MCF 10A (cell line): ENCODE data around the gene WFIKKN1. TPM values are rescaled to one million over a fixed set of nuclear protein-coding genes. Genes with fewer than 3 reads are reported as not detected.

ENCODE experiments used
- BruUV-seq: library from RNA; stranded (reverse); fragments of 400-500 nt; replicated peaks from 2 replicates; lab custom pipeline; 2021; lab: Mats Ljungman, UMichigan
- CTCF ChIA-PET: fragments of 300-600 bp; sonication (Branson Sonifier 250); formaldehyde crosslinking; extraction: SDS; loops from one replicate; lab custom pipeline; 2021; ENCODE audit warnings: antibody characterized with exemption, inconsistent platforms; lab: Yijun Ruan, JAX
- POLR2A ChIA-PET: fragments of 300-600, 350-650 bp; sonication (Branson Sonifier 250); formaldehyde crosslinking; extraction: SDS; loops from one replicate; lab custom pipeline; 2020; ENCODE audit warnings: antibody characterized with exemption, inconsistent platforms; lab: Yijun Ruan, JAX
- DNase-seq: peaks from one replicate; pipeline ENCODE4 v3.0.0-alpha.2; 2018; ENCODE audit not compliant: unreplicated experiment
- H3K27ac Mint-ChIP-seq: one replicate; pipeline ENCODE4 v1.8.0; 2022; ENCODE audit warnings: mild to moderate bottlenecking, low read depth, mixed read lengths; ENCODE audit not compliant: unreplicated experiment
- H3K27me3 Mint-ChIP-seq: one replicate; pipeline ENCODE4 v1.8.0; 2022; ENCODE audit warnings: mixed read lengths; ENCODE audit not compliant: insufficient read depth, unreplicated experiment
- H3K36me3 Mint-ChIP-seq: one replicate; pipeline ENCODE4 v1.8.0; 2022; ENCODE audit warnings: mild to moderate bottlenecking, moderate library complexity, mixed read lengths; ENCODE audit not compliant: insufficient read depth, unreplicated experiment
- H3K4me1 Mint-ChIP-seq: one replicate; pipeline ENCODE4 v1.8.0; 2022; ENCODE audit warnings: mixed read lengths; ENCODE audit not compliant: insufficient read depth, unreplicated experiment
- H3K4me3 Mint-ChIP-seq: one replicate; pipeline ENCODE4 v1.8.0; 2022; ENCODE audit warnings: mild to moderate bottlenecking, moderate library complexity, mixed read lengths; ENCODE audit not compliant: unreplicated experiment
- H3K9me3 Mint-ChIP-seq: one replicate; pipeline ENCODE4 v1.8.0; 2022; ENCODE audit warnings: mixed read lengths; ENCODE audit not compliant: unreplicated experiment
- CTCF ChIP-seq: fragments of 200-600 bp; IDR thresholded peaks from one replicate; pipeline ENCODE4 v1.8.0; 2022; ENCODE audit warnings: antibody characterized with exemption, mild to moderate bottlenecking; ENCODE audit not compliant: unreplicated experiment
- intact Hi-C: fragments of 100-400 bp; cut with micrococcal nuclease; formaldehyde crosslinking; loops from 2 replicates; pipeline ENCODE4 v1.14.1; 2022
- total RNA-seq: library from RNA; stranded (reverse); gene quantifications from 2 replicates; pipeline ENCODE4 v1.2.3, GENCODE V29; 2022

The WFIKKN1 gene
- total RNA-seq, 1 experiment from 2014 or later = 0.14 TPM

GRCh38 chr16:678858-679813 lies 48.4 kb downstream of the WFIKKN1 start:
- intact Hi-C loops = no loop called here
- no TSS peak for BruUV-seq
- Mint-ChIP-seq H3K36me3 (peaks cover 58% of the 10 kb centered on the region), H3K27ac (no peak overlapping the region), H3K27me3 (no peaks in the 10 kb centered on the region), H3K9me3 (no peaks in the 10 kb centered on the region), H3K4me3 (no peak overlapping the region), H3K4me1 (no peaks in the 10 kb centered on the region)
- no peak for TF ChIP-seq CTCF
- ChIA-PET POLR2A (interaction anchor here (0.6 to 3.9 kb wide), 9 partner anchors 11 to 142 kb away, joined by 3 to 17 read pairs (median 4); partner anchors contain the start of genes CCDC78, HAGHL and RHOT2), CTCF (interaction anchor here (0.9 to 1.6 kb wide), 3 partner anchors 10 to 31 kb away, joined by 3 to 6 read pairs (median 3); no protein-coding TSS in a partner anchor)
- DNase-seq = no peak

- no peaks in the 10 kb centered on the region for H3K9me3 Mint-ChIP-seq
Measured at GRCh38 chr16:679814-680624, 49.2 kb downstream of the WFIKKN1 start, which contains the start of gene STUB1. STUB1 (plus strand) TSS chr16:680410; CDS start chr16:680526, 116 bp downstream.

GRCh38 chr16:680625-680945 lies 49.8 kb downstream of the WFIKKN1 start:
- DNase-seq = no peak
- Mint-ChIP-seq H3K4me1 (no peaks in the 10 kb centered on the region), H3K27ac (no peak overlapping the region), H3K36me3 (peaks cover 56% of the 10 kb centered on the region), H3K27me3 (no peaks in the 10 kb centered on the region), H3K4me3 (peak overlapping the region; percentile 76), H3K9me3 (no peaks in the 10 kb centered on the region)
- CTCF ChIA-PET = interaction anchor here (0.6 to 1.8 kb wide), 3 partner anchors 13 to 257 kb away, joined by 3 to 9 read pairs (median 4); partner anchors contain the start of gene RHOT2
- intact Hi-C loops = no loop called here
- POLR2A ChIA-PET = interaction anchor here (0.7 to 3.9 kb wide), 19 partner anchors 9 to 747 kb away, joined by 3 to 32 read pairs (median 6); partner anchors contain the start of genes ANTKMT, CAPN15, CCDC78 and FBXL16
- no TSS peak for BruUV-seq
- no peak for TF ChIP-seq CTCF

More at GRCh38 chr16:679814-680624, 49.2 kb downstream of the WFIKKN1 start, which contains the start of gene STUB1:
- POLR2A ChIA-PET = interaction anchor here (0.7 to 3.9 kb wide), 19 partner anchors 10 to 747 kb away, joined by 3 to 32 read pairs (median 6); partner anchors contain the start of genes CAPN15, CCDC78, FBXL16 and HAGHL
- Mint-ChIP-seq H3K27me3 (no peaks in the 10 kb centered on the region), H3K4me3 (peak within 1 kb of the TSS; percentile 76), H3K27ac (no peak within 1 kb of the TSS), H3K4me1 (no peaks in the 10 kb centered on the region), H3K36me3 (peaks cover 56% of the 10 kb centered on the region)
- DNase-seq = peak; percentile 81
- no peak for TF ChIP-seq CTCF
- BruUV-seq = no TSS peak
- intact Hi-C loops = no loop called here
- CTCF ChIA-PET = interaction anchor here (1.0 kb wide), 1 partner anchor 257 kb away, joined by 4 read pairs; no protein-coding TSS in a partner anchor
